CD4-positive, alpha-beta T cell (primary cell): ENCODE results near the gene CCDC51. TPM values are rescaled to one million over a fixed set of nuclear protein-coding genes. Genes with fewer than 3 reads are reported as not detected.

Experiments used
- ATAC-seq: fragments of 200-7000 bp; cut with Tn5 transposase; one replicate; pipeline ENCODE4 v1.10.0; 2022; ENCODE audit warnings: mild to moderate bottlenecking; ENCODE audit not compliant: poor library complexity
- CTCF ChIA-PET: fragments of 350-600 bp; sonication (Branson Sonifier 250); formaldehyde crosslinking; loops from one replicate; lab custom pipeline; 2021; ENCODE audit warnings: antibody characterized with exemption, inconsistent platforms; lab: Charles Lee
- POLR2A ChIA-PET: fragments of 350-600 bp; sonication (Branson Sonifier 250); formaldehyde crosslinking; loops from one replicate; lab custom pipeline; 2021; ENCODE audit warnings: antibody characterized with exemption, inconsistent platforms; lab: Charles Lee
- DNase-seq, 14 experiments: peaks; one replicate each; pipeline ENCODE4 v3.0.0-alpha.2; 2013 to 2020; ENCODE audit warnings: mixed read lengths in 2 of 14
- H3K27ac ChIP-seq, 2 donors: one replicate each; pipeline versions ENCODE4 v1.5.1 to v1.7.0; 2013; ENCODE audit warnings: low read length in 2 of 2, low read depth in 1 of 2, mild to moderate bottlenecking in 1 of 2
- H3K27me3 ChIP-seq, 2 experiments: 1 replicate in 1 of 2; 2 replicates in 1 of 2; pipeline versions ENCODE4 v1.6.1 to v1.7.0; 2013; ENCODE audit warnings: low read length in 2 of 2, control low read depth in 1 of 2, mild to moderate bottlenecking in 1 of 2, moderate library complexity in 1 of 2; ENCODE audit not compliant: insufficient read depth in 2 of 2, control insufficient read depth in 1 of 2
- H3K36me3 ChIP-seq: one replicate; pipeline ENCODE4 v1.6.1; 2013; ENCODE audit warnings: low read length, control low read depth; ENCODE audit not compliant: insufficient read depth
- H3K4me1 ChIP-seq: one replicate; pipeline ENCODE4 v1.6.1; 2013; ENCODE audit warnings: low read length, control low read depth; ENCODE audit not compliant: insufficient read depth
- H3K4me3 ChIP-seq: one replicate; pipeline ENCODE4 v1.5.1; 2013; ENCODE audit warnings: mild to moderate bottlenecking, low read length, moderate library complexity
- H3K9me3 ChIP-seq, 2 experiments: 1 replicate in 1 of 2; 2 replicates in 1 of 2; pipeline versions ENCODE4 v1.6.1 to v1.7.0; 2013; ENCODE audit warnings: low read length in 2 of 2, mild to moderate bottlenecking in 2 of 2, control low read depth in 1 of 2, moderate library complexity in 1 of 2; ENCODE audit not compliant: control insufficient read depth in 1 of 2, insufficient read depth in 1 of 2
- H3K27ac Mint-ChIP-seq: one replicate; pipeline ENCODE4 v1.8.0; 2020; ENCODE audit warnings: mixed read lengths
- H3K27me3 Mint-ChIP-seq: one replicate; pipeline ENCODE4 v1.8.0; 2021; ENCODE audit warnings: mixed read lengths
- H3K36me3 Mint-ChIP-seq: one replicate; pipeline ENCODE4 v1.8.0; 2021; ENCODE audit warnings: low read depth, mixed read lengths
- H3K4me1 Mint-ChIP-seq: one replicate; pipeline ENCODE4 v1.8.0; 2021; ENCODE audit warnings: low read depth, mixed read lengths
- H3K4me3 Mint-ChIP-seq: one replicate; pipeline ENCODE4 v1.8.0; 2020; ENCODE audit warnings: mild to moderate bottlenecking, mixed read lengths
- H3K9me3 Mint-ChIP-seq: one replicate; pipeline ENCODE4 v1.8.0; 2020; ENCODE audit warnings: mixed read lengths
- intact Hi-C, 2 experiments: fragments of 100-400 bp; cut with DNase I in 1 of 2; cut with micrococcal nuclease in 1 of 2; formaldehyde crosslinking; loops; one replicate each; pipeline versions ENCODE4 v1.15.1 to v1.9.0; 2023 to 2025; cut with DNase I, micrococcal nuclease
- total RNA-seq, 174 experiments: library from RNA in 2 of 174; stranded (reverse) in 2 of 174; gene quantifications; one replicate each; pipeline ENCODE4 v1.2.3 and lab custom pipeline; 2021 to 2026
- TF ChIP-seq, protein P1 (sequence below): fragments of 200-600 bp; IDR thresholded peaks from one replicate; pipeline ENCODE4 v1.8.0; 2022; ENCODE audit warnings: antibody characterized with exemption, mild to moderate bottlenecking

The CCDC51 gene
- total RNA-seq, 2 experiments from 2014 or later = 5.5 to 5.8 TPM

DNA sequence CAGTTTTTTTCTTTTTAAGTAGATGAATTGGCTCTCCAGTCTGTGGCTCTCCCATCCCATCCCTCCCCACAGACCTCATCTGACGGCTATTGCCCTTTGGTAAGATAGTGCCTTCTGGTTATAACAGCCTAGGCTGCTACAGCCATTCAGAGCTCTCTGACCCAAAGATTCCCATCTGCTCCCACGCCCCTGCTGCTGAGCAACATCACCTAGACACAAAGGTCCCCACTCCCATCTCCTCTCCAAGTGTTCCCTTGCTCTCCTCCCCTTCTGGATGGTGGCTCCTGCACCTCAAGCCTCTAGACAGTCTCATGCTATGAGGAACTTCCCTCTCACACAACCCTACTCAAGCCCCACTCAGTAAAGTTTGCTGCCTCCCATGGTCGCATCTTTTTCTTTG lies 44.2 kb downstream of the CCDC51 start:
- no peak overlapping the region for H3K27ac ChIP-seq
- H3K9me3 Mint-ChIP-seq = no peaks in the 10 kb centered on the region
- no peaks in the 10 kb centered on the region for H3K27me3 ChIP-seq
- ChIA-PET CTCF (interaction anchor here (1.7 kb wide), 1 partner anchor 40 kb away, joined by 7 read pairs; no protein-coding TSS in a partner anchor), POLR2A (no interaction called here)
- peaks cover 27% of the 10 kb centered on the region for H3K27me3 Mint-ChIP-seq
- intact Hi-C loops = no loop called here
- no peak overlapping the region for H3K4me3 ChIP-seq
- H3K4me3 Mint-ChIP-seq = no peak overlapping the region
- DNase-seq (no peak), ATAC-seq (no peak)
- TF ChIP-seq, protein P1, sequence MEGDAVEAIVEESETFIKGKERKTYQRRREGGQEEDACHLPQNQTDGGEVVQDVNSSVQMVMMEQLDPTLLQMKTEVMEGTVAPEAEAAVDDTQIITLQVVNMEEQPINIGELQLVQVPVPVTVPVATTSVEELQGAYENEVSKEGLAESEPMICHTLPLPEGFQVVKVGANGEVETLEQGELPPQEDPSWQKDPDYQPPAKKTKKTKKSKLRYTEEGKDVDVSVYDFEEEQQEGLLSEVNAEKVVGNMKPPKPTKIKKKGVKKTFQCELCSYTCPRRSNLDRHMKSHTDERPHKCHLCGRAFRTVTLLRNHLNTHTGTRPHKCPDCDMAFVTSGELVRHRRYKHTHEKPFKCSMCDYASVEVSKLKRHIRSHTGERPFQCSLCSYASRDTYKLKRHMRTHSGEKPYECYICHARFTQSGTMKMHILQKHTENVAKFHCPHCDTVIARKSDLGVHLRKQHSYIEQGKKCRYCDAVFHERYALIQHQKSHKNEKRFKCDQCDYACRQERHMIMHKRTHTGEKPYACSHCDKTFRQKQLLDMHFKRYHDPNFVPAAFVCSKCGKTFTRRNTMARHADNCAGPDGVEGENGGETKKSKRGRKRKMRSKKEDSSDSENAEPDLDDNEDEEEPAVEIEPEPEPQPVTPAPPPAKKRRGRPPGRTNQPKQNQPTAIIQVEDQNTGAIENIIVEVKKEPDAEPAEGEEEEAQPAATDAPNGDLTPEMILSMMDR = no peak
- no peaks in the 10 kb centered on the region for H3K36me3 Mint-ChIP-seq
- H3K4me1 Mint-ChIP-seq = no peaks in the 10 kb centered on the region
- no peaks in the 10 kb centered on the region for H3K36me3 ChIP-seq
- H3K9me3 ChIP-seq = no peaks in the 10 kb centered on the region
- no peak overlapping the region for H3K27ac Mint-ChIP-seq
- no peaks in the 10 kb centered on the region for H3K4me1 ChIP-seq

DNA sequence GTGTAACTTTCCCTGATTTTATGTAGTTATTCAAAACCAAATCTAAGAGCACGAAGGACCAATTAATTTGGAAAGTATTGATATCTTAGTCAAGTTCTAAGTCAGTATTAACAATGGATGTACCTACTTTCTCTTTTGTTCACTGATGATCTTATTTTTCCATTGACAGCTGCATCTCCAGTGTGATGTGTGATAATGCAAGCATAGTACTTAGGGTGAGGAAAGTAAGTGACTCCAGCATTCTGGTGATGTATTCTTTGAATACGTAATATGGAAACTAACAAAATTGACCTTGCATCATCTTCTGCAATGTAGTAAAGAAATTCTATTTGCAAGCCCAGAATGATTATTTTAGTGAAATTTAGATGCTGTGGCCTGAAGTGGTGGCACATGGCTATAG lies 45.5 kb downstream of the CCDC51 start:
- TF ChIP-seq, protein P1 = no peak

DNA sequence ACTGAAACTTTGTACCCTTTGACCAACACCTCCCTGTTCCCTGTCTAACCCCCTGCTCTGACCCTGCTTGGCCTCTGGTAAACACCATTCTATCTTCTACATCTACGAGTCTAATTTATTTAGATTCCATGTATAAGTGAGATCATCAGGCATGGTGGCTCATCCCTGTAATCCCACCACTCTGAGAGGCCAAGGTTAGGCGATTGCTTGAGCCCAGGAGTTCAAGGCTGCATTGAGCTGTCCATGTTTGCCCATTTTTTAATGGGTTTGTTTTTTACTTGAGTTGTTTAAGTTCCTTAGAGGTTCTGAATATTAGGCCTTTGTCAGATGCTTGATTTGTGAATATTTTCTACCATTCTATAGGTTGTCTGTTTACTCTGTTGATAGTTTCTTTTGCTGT lies 51.0 kb downstream of the CCDC51 start:
- TF ChIP-seq, protein P1 = no peak
- H3K4me3 Mint-ChIP-seq = no peak overlapping the region
- H3K27ac Mint-ChIP-seq = no peak overlapping the region
- no peaks in the 10 kb centered on the region for H3K4me1 Mint-ChIP-seq
- intact Hi-C loops = no loop called here
- H3K9me3 Mint-ChIP-seq = no peaks in the 10 kb centered on the region
- no peaks in the 10 kb centered on the region for H3K27me3 ChIP-seq
- no peaks in the 10 kb centered on the region for H3K36me3 Mint-ChIP-seq
- H3K27me3 Mint-ChIP-seq = peaks cover 31% of the 10 kb centered on the region
- ATAC-seq (no peak), DNase-seq (no peak)
- H3K36me3 ChIP-seq = no peaks in the 10 kb centered on the region
- POLR2A ChIA-PET = no interaction called here
- no peaks in the 10 kb centered on the region for H3K4me1 ChIP-seq
- H3K4me3 ChIP-seq = no peak overlapping the region
- CTCF ChIA-PET = interaction anchor here (1.3 kb wide), 1 partner anchor 47 kb away, joined by 3 read pairs; no protein-coding TSS in a partner anchor
- H3K9me3 ChIP-seq = no peaks in the 10 kb centered on the region
- H3K27ac ChIP-seq = no peak overlapping the region

More for the DNA sequence above, 45.5 kb downstream of the CCDC51 start:
- H3K27ac Mint-ChIP-seq = no peak overlapping the region
- ChIA-PET POLR2A (no interaction called here), CTCF (no interaction called here)
- H3K4me3 Mint-ChIP-seq = no peak overlapping the region
- DNase-seq = no peak
- intact Hi-C loops = no loop called here
- ATAC-seq = no peak
- Histone ChIP-seq H3K4me3 (no peak overlapping the region), H3K27ac (no peak overlapping the region), H3K36me3 (no peaks in the 10 kb centered on the region), H3K9me3 (no peaks in the 10 kb centered on the region), H3K27me3 (no peaks in the 10 kb centered on the region), H3K4me1 (no peaks in the 10 kb centered on the region)
- H3K36me3 Mint-ChIP-seq = no peaks in the 10 kb centered on the region
- H3K9me3 Mint-ChIP-seq = no peaks in the 10 kb centered on the region
- H3K4me1 Mint-ChIP-seq = no peaks in the 10 kb centered on the region
- peaks cover 32% of the 10 kb centered on the region for H3K27me3 Mint-ChIP-seq
